IPS-18c (cell line): Measurements from ENCODE around the gene SLC23A1.
"Not testable (repeated sequence)": the region's sequence is repeated elsewhere in the genome, so short reads cannot be mapped to it uniquely, and the experiment has no call there.

Experiments used
- H3K4me3 ChIP-seq: 2 replicates; pipeline ENCODE4 v1.7.0; 2013; ENCODE audit warnings: low read depth, mild to moderate bottlenecking, low read length, moderate library complexity; ENCODE audit not compliant: insufficient read depth
- H3K9me3 ChIP-seq: one replicate; pipeline ENCODE4 v1.6.1; 2013; ENCODE audit warnings: mild to moderate bottlenecking, low read length, moderate library complexity; ENCODE audit not compliant: control insufficient read depth, insufficient read depth

Gene SLC23A1

GRCh38 chr5:139355900-139356299 is 27.2 kb downstream of the SLC23A1 start:
- H3K4me3 ChIP-seq, H3K9me3 ChIP-seq: not testable (repeated sequence)

- no peaks in the 10 kb centered on the region for H3K9me3 ChIP-seq
- no peak overlapping the region for H3K4me3 ChIP-seq
Measured at GRCh38 chr5:139354186-139354585, 28.9 kb downstream of the SLC23A1 start.

GRCh38 chr5:139347863-139348262 is 35.2 kb downstream of the SLC23A1 start:
- H3K9me3 ChIP-seq, H3K4me3 ChIP-seq: not testable (repeated sequence)

GRCh38 chr5:139345442-139345841 is 37.7 kb downstream of the SLC23A1 start:
- H3K4me3 ChIP-seq, H3K9me3 ChIP-seq: not testable (repeated sequence)

GRCh38 chr5:139344177-139344576 is 38.9 kb downstream of the SLC23A1 start:
- Histone ChIP-seq H3K4me3 (no peak overlapping the region), H3K9me3 (no peaks in the 10 kb centered on the region)

GRCh38 chr5:139343476-139343875 is 39.6 kb downstream of the SLC23A1 start:
- Histone ChIP-seq H3K9me3 (no peaks in the 10 kb centered on the region), H3K4me3 (peak overlapping the region; percentile 100)

GRCh38 chr5:139342423-139342723 is 40.7 kb downstream of the SLC23A1 start:
- Histone ChIP-seq H3K9me3 (no peaks in the 10 kb centered on the region), H3K4me3 (peak overlapping the region; percentile 100)

GRCh38 chr5:139341689-139342422 is 41.2 kb downstream of the SLC23A1 start, which contains the start of gene PAIP2:
PAIP2 (plus strand) TSS chr5:139341854; CDS start chr5:139363785, 21,931 bp downstream.
- peak within 1 kb of the TSS; percentile 100 for H3K4me3 ChIP-seq
- H3K9me3 ChIP-seq, result no peaks in the 10 kb centered on the region

GRCh38 chr5:139341187-139341688 is 41.9 kb downstream of the SLC23A1 start:
- H3K9me3 ChIP-seq, result no peaks in the 10 kb centered on the region
- peak overlapping the region; percentile 100 for H3K4me3 ChIP-seq

GRCh38 chr5:139340051-139340450 is 43.0 kb downstream of the SLC23A1 start:
- no peak overlapping the region for H3K4me3 ChIP-seq

GRCh38 chr5:139335811-139336210 is 47.3 kb downstream of the SLC23A1 start:
- Histone ChIP-seq H3K9me3 (peaks cover 3% of the 10 kb centered on the region), H3K4me3 (no peak overlapping the region)

More at GRCh38 chr5:139340051-139340450, 43.0 kb downstream of the SLC23A1 start:
- H3K9me3 ChIP-seq, result no peaks in the 10 kb centered on the region
